WTC11 (cell line): ENCODE measurements around the gene LFNG. TPM values are rescaled to one million over a fixed set of nuclear protein-coding genes. Genes with fewer than 3 reads are reported as not detected.

Source experiments
- ATAC-seq: fragments of 200-7000 bp; cut with Tn5 transposase; 2 replicates; pipeline ENCODE4 v1.10.0; 2021; ENCODE audit warnings: mild to moderate bottlenecking, moderate library complexity
- CTCF ChIA-PET: fragments of 300-600 bp; sonication (Branson Sonifier 250); formaldehyde crosslinking; loops from one replicate; lab custom pipeline; 2021; ENCODE audit warnings: antibody characterized with exemption; lab: Charles Lee
- POLR2A ChIA-PET: fragments of 350-600 bp; sonication (Branson Sonifier 250); formaldehyde crosslinking; loops from one replicate; lab custom pipeline; 2021; ENCODE audit warnings: antibody characterized with exemption; lab: Charles Lee
- DNase-seq: peaks from one replicate; pipeline ENCODE4 v3.0.0; 2021; ENCODE audit warnings: low spot score
- H3K27ac Mint-ChIP-seq: 2 replicates; pipeline ENCODE4 v1.8.0; 2021; ENCODE audit warnings: mixed read lengths
- H3K27me3 Mint-ChIP-seq: 2 replicates; pipeline ENCODE4 v1.8.0; 2021; ENCODE audit warnings: low read depth, mild to moderate bottlenecking, moderate library complexity, mixed read lengths
- H3K36me3 Mint-ChIP-seq: 2 replicates; pipeline ENCODE4 v1.8.0; 2021; ENCODE audit warnings: mixed read lengths
- H3K4me1 Mint-ChIP-seq: 2 replicates; pipeline ENCODE4 v1.8.0; 2022; ENCODE audit warnings: mixed read lengths
- H3K4me3 Mint-ChIP-seq: 2 replicates; pipeline ENCODE4 v1.8.0; 2021; ENCODE audit warnings: mild to moderate bottlenecking, moderate library complexity, mixed read lengths
- H3K9me3 Mint-ChIP-seq: 2 replicates; pipeline ENCODE4 v1.8.0; 2021; ENCODE audit warnings: mixed read lengths
- CBFB ChIP-seq: sonication (generic); formaldehyde crosslinking; IDR thresholded peaks from 2 replicates; pipeline ENCODE4 v1.8.1; 2022; ENCODE audit warnings: mild to moderate bottlenecking, low read depth, missing genetic modification reagents
- CREM ChIP-seq: sonication (generic); formaldehyde crosslinking; IDR thresholded peaks from 2 replicates; pipeline ENCODE4 v1.8.1; 2022; ENCODE audit warnings: mild to moderate bottlenecking, missing genetic modification reagents, moderate library complexity
- ERG ChIP-seq: fragments of 250-450 bp; sonication (Bioruptor Pico); IDR thresholded peaks from 2 replicates; pipeline ENCODE4 v1.8.0; 2021; ENCODE audit warnings: mild to moderate bottlenecking
- MYBL2 ChIP-seq: sonication (generic); formaldehyde crosslinking; IDR thresholded peaks from 2 replicates; pipeline ENCODE4 v1.8.1; 2023; ENCODE audit warnings: mild to moderate bottlenecking, moderate library complexity, missing genetic modification reagents
- RELA ChIP-seq: sonication (generic); formaldehyde crosslinking; IDR thresholded peaks from 2 replicates; pipeline ENCODE4 v1.8.1; 2022; ENCODE audit warnings: missing genetic modification reagents, mild to moderate bottlenecking, borderline replicate concordance
- RORB ChIP-seq: fragments of 250-450 bp; sonication (Bioruptor Pico); IDR thresholded peaks from 2 replicates; pipeline ENCODE4 v1.9.0; 2021; ENCODE audit warnings: mild to moderate bottlenecking
- SMAD3 ChIP-seq: sonication (generic); formaldehyde crosslinking; IDR thresholded peaks from 2 replicates; pipeline ENCODE4 v1.8.0; 2022; ENCODE audit warnings: missing genetic modification reagents, mild to moderate bottlenecking, borderline replicate concordance
- SOX15 ChIP-seq: fragments of 250-450 bp; sonication (Bioruptor Pico); IDR thresholded peaks from 2 replicates; pipeline ENCODE4 v1.9.0; 2021; ENCODE audit warnings: mild to moderate bottlenecking
- TEAD4 ChIP-seq: sonication (generic); formaldehyde crosslinking; IDR thresholded peaks from 2 replicates; pipeline ENCODE4 v1.8.0; 2022; ENCODE audit warnings: mild to moderate bottlenecking, missing genetic modification reagents
- USF1 ChIP-seq: sonication (generic); formaldehyde crosslinking; IDR thresholded peaks from 2 replicates; pipeline ENCODE4 v1.8.0; 2022; ENCODE audit warnings: mild to moderate bottlenecking, missing genetic modification reagents
- ZNF263 ChIP-seq: sonication (generic); formaldehyde crosslinking; IDR thresholded peaks from 2 replicates; pipeline ENCODE4 v1.8.1; 2022; ENCODE audit warnings: low read depth, mild to moderate bottlenecking, moderate library complexity, missing genetic modification reagents
- ZNF532 ChIP-seq: fragments of 250-450 bp; sonication (Bioruptor Pico); IDR thresholded peaks from 2 replicates; pipeline ENCODE4 v1.9.0; 2021; ENCODE audit warnings: mild to moderate bottlenecking, borderline replicate concordance
- total RNA-seq: library from RNA; stranded (reverse); gene quantifications from 3 replicates; pipeline ENCODE4 v1.2.3, GENCODE V29; 2021
- TF ChIP-seq, protein P1 (sequence below): fragments of 200-600 bp; IDR thresholded peaks from 2 replicates; pipeline ENCODE4 v1.8.0; 2022; ENCODE audit warnings: antibody characterized with exemption
- TF ChIP-seq, protein P2 (sequence below): sonication (generic); formaldehyde crosslinking; IDR thresholded peaks from 2 replicates; pipeline ENCODE4 v1.8.1; 2022; ENCODE audit warnings: mild to moderate bottlenecking, moderate library complexity, missing genetic modification reagents
- TF ChIP-seq, protein P3 (sequence below): sonication (generic); formaldehyde crosslinking; IDR thresholded peaks from 2 replicates; pipeline ENCODE4 v1.8.1; 2023; ENCODE audit warnings: mild to moderate bottlenecking, missing genetic modification reagents, moderate library complexity
- TF ChIP-seq, protein P4 (sequence below): sonication (generic); formaldehyde crosslinking; IDR thresholded peaks from 2 replicates; pipeline ENCODE4 v1.8.0; 2023; ENCODE audit warnings: missing genetic modification reagents

The LFNG gene
- total RNA-seq, 1 experiment from 2014 or later = 29.4 TPM

DNA sequence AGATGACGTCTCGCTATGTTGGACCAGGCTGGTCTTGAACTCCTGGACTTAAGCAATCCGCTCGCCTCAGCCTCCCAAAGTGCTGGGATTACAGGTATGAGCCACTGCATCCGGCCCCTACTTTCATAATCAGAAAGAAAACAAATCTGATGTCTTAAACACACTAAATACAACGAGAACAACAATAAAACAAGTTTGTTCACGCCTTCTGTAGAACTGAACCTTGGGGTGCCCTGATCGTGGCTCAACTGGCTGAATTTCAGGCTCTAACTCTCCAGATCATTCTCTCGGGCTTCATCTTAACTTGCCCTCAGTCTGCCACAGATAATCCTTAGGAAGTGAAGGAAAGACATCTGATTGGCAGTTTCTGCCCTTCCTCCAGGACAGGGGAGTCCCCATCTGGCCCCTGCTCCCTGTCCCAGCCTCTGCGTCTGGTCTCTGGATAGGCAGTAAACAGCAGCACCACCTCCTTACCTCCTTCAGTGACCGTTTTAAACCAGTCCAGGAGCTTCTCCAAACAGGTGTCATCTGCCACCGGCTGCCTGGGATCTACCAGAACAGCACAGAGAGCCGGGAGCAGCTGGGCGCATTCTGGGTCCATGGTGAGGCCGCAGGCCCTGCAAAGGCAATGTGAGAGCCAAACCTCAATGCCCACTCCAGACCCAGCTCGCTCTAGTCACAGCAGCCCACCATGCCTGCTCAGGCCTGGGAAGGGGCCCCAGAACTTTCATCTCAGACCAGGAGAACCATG, 34.4 kb downstream of the LFNG start:
- Mint-ChIP-seq H3K4me1 (peaks cover 12% of the 10 kb centered on the region), H3K4me3 (peak overlapping the region; percentile 82), H3K9me3 (no peaks in the 10 kb centered on the region), H3K27ac (peak overlapping the region; percentile 69; the same call in 1 of the 2 replicates), H3K27me3 (no peaks in the 10 kb centered on the region), H3K36me3 (peaks cover 32% of the 10 kb centered on the region)
- ATAC-seq = no peak
- DNase-seq = no peak
- CTCF ChIA-PET = interaction anchor here (1.1 to 2.1 kb wide), 2 partner anchors 55 to 102 kb away, joined by 3 to 9 read pairs; no protein-coding TSS in a partner anchor
- POLR2A ChIA-PET = no interaction called here
- no peak for TF ChIP-seq ZNF263 (CRISPR knock-in tag)
- TF ChIP-seq, protein P1, sequence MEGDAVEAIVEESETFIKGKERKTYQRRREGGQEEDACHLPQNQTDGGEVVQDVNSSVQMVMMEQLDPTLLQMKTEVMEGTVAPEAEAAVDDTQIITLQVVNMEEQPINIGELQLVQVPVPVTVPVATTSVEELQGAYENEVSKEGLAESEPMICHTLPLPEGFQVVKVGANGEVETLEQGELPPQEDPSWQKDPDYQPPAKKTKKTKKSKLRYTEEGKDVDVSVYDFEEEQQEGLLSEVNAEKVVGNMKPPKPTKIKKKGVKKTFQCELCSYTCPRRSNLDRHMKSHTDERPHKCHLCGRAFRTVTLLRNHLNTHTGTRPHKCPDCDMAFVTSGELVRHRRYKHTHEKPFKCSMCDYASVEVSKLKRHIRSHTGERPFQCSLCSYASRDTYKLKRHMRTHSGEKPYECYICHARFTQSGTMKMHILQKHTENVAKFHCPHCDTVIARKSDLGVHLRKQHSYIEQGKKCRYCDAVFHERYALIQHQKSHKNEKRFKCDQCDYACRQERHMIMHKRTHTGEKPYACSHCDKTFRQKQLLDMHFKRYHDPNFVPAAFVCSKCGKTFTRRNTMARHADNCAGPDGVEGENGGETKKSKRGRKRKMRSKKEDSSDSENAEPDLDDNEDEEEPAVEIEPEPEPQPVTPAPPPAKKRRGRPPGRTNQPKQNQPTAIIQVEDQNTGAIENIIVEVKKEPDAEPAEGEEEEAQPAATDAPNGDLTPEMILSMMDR = no peak
- TF ChIP-seq MYBL2 (CRISPR knock-in tag) = no peak
- no peak for TF ChIP-seq RORB (CRISPR knock-in tag)
- no peak for TF ChIP-seq USF1 (CRISPR knock-in tag)
- TF ChIP-seq TEAD4 (CRISPR knock-in tag) = no peak
- TF ChIP-seq RELA = no peak
- TF ChIP-seq ZNF532 (CRISPR knock-in tag) = no peak
- TF ChIP-seq ERG (CRISPR knock-in tag) = no peak
- TF ChIP-seq SMAD3 (CRISPR knock-in tag) = no peak
- no peak for TF ChIP-seq CBFB (CRISPR knock-in tag)

DNA sequence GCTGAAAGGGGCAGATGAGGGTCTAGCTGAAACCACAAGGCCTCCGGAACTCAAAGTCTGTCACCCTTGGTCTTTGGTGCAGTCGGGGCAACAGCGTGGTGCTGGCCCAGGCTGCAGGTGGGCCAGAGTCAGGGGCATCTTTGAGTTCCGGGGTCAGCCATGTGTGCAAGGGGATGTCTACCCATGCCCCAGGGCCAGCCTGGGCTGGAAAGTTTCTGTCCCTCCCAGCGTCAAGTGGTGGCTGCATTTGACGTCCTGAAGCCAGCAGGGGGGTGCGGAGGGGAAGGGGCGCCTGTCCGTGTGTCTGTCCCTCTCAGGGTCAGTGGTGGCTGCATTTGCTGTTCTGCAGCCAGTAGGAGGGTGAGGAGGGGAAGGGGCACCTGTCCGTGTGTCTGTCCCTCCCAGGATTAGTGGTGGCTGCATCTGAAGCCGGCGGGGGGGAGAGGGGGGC, 35.1 kb downstream of the LFNG start:
- CTCF ChIA-PET = interaction anchor here (1.8 to 2.1 kb wide), 3 partner anchors 67 to 103 kb away, joined by 6 to 15 read pairs (median 9); no protein-coding TSS in a partner anchor
- Mint-ChIP-seq H3K27me3 (no peaks in the 10 kb centered on the region), H3K4me1 (peaks cover 12% of the 10 kb centered on the region), H3K9me3 (no peaks in the 10 kb centered on the region), H3K36me3 (peaks cover 25% of the 10 kb centered on the region), H3K4me3 (peak overlapping the region; percentile 82), H3K27ac (no peak overlapping the region)
- POLR2A ChIA-PET = no interaction called here
- no peak for TF ChIP-seq ERG (CRISPR knock-in tag)
- TF ChIP-seq CBFB (CRISPR knock-in tag) = no peak
- no peak for TF ChIP-seq CREM (CRISPR knock-in tag)
- TF ChIP-seq, protein P1 = no peak
- TF ChIP-seq, protein P2, sequence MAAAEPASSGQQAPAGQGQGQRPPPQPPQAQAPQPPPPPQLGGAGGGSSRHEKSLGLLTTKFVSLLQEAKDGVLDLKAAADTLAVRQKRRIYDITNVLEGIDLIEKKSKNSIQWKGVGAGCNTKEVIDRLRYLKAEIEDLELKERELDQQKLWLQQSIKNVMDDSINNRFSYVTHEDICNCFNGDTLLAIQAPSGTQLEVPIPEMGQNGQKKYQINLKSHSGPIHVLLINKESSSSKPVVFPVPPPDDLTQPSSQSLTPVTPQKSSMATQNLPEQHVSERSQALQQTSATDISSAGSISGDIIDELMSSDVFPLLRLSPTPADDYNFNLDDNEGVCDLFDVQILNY (CRISPR knock-in tag) = no peak
- TF ChIP-seq, protein P3, sequence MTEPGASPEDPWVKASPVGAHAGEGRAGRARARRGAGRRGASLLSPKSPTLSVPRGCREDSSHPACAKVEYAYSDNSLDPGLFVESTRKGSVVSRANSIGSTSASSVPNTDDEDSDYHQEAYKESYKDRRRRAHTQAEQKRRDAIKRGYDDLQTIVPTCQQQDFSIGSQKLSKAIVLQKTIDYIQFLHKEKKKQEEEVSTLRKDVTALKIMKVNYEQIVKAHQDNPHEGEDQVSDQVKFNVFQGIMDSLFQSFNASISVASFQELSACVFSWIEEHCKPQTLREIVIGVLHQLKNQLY (CRISPR knock-in tag) = no peak
- no peak for TF ChIP-seq RORB (CRISPR knock-in tag)
- TF ChIP-seq ZNF263 (CRISPR knock-in tag) = no peak
- TF ChIP-seq SOX15 (CRISPR knock-in tag) = no peak
- TF ChIP-seq, protein P4, sequence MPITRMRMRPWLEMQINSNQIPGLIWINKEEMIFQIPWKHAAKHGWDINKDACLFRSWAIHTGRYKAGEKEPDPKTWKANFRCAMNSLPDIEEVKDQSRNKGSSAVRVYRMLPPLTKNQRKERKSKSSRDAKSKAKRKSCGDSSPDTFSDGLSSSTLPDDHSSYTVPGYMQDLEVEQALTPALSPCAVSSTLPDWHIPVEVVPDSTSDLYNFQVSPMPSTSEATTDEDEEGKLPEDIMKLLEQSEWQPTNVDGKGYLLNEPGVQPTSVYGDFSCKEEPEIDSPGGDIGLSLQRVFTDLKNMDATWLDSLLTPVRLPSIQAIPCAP (CRISPR knock-in tag) = no peak
- ATAC-seq (no peak), DNase-seq (no peak)
